H1 (cell line): ENCODE results near the gene AP1S1. TPM values are rescaled to one million over a fixed set of nuclear protein-coding genes. Genes with fewer than 3 reads are reported as not detected.

Experiments used
- CTCF ChIA-PET: fragments of 300-600 bp; sonication (Branson Sonifier 250); formaldehyde crosslinking; loops from one replicate; lab custom pipeline; 2021; ENCODE audit not compliant: partially characterized antibody; lab: Charles Lee
- POLR2A ChIA-PET: fragments of 300-600 bp; sonication (Branson Sonifier 250); formaldehyde crosslinking; loops from one replicate; lab custom pipeline; 2021; ENCODE audit warnings: inconsistent platforms; ENCODE audit not compliant: partially characterized antibody; lab: Charles Lee
- DNase-seq, 2 experiments: peaks; one replicate each; pipeline versions ENCODE4 v3.0.0 to v3.0.0-alpha.2; 2010 to 2022; ENCODE audit warnings: low spot score in 2 of 2, low read depth in 1 of 2, mixed read lengths in 1 of 2
- FAIRE-seq: peaks from 2 replicates; lab custom pipeline; 2011; peaks lifted over from hg19 to GRCh38; lab: Jason Lieb, UNC
- H2AFZ ChIP-seq: 2 replicates; pipeline ENCODE4 v1.8.1; 2012; ENCODE audit warnings: low read length, inconsistent platforms
- H2AK5ac ChIP-seq: 2 replicates; pipeline ENCODE4 v1.6.1; 2013; ENCODE audit warnings: low read depth, low read length
- H2BK120ac ChIP-seq: replicated peaks from 2 replicates; pipeline ENCODE3; 2013; ENCODE audit warnings: low read depth, low read length, inconsistent platforms
- H2BK12ac ChIP-seq: 2 replicates; pipeline ENCODE4 v1.6.1; 2013; ENCODE audit warnings: low read depth, low read length
- H2BK15ac ChIP-seq: 2 replicates; pipeline ENCODE4 v1.6.1; 2013; ENCODE audit warnings: low read length
- H2BK20ac ChIP-seq: 2 replicates; pipeline ENCODE4 v1.6.1; 2013; ENCODE audit warnings: low read length
- H2BK5ac ChIP-seq: 2 replicates; pipeline ENCODE4 v1.6.1; 2013; ENCODE audit warnings: low read depth, low read length
- H3K14ac ChIP-seq: 2 replicates; pipeline ENCODE4 v1.6.1; 2013; ENCODE audit warnings: inconsistent platforms; ENCODE audit not compliant: insufficient read length
- H3K18ac ChIP-seq: 2 replicates; pipeline ENCODE4 v1.6.1; 2013; ENCODE audit warnings: low read length; ENCODE audit errors: extremely low read depth
- H3K23ac ChIP-seq: 2 replicates; pipeline ENCODE4 v1.6.1; 2013; ENCODE audit warnings: inconsistent platforms; ENCODE audit not compliant: insufficient read length
- H3K23me2 ChIP-seq: 2 replicates; pipeline ENCODE4 v1.6.1; 2013; ENCODE audit warnings: low read depth, low read length
- H3K27ac ChIP-seq: 2 replicates; pipeline ENCODE4 v1.6.1; 2011; ENCODE audit warnings: low read depth, low read length, inconsistent platforms
- H3K27me3 ChIP-seq, 4 experiments: replicated peaks in 1 of 4; 1 replicate in 1 of 4; 2 replicates in 3 of 4; pipeline versions ENCODE4 v1.6.1 to v1.8.1; 2011 to 2013; ENCODE audit warnings: low read length in 3 of 4, mild to moderate bottlenecking in 3 of 4, inconsistent platforms in 2 of 4, mixed read lengths in 2 of 4, moderate library complexity in 1 of 4; ENCODE audit not compliant: control insufficient read depth in 3 of 4, insufficient read depth in 3 of 4; ENCODE audit errors: extremely low read depth in 1 of 4
- H3K36me3 ChIP-seq, 4 experiments: 2 replicates each; pipeline versions ENCODE4 v1.6.1 to v1.8.1; 2011 to 2013; ENCODE audit warnings: mild to moderate bottlenecking in 4 of 4, low read length in 3 of 4, moderate library complexity in 2 of 4, control low read depth in 1 of 4, inconsistent platforms in 1 of 4; ENCODE audit not compliant: insufficient read depth in 4 of 4, control insufficient read depth in 2 of 4
- H3K4ac ChIP-seq: replicated peaks from 2 replicates; pipeline ENCODE3; 2013; ENCODE audit warnings: low read length, low read depth, mixed read lengths, inconsistent platforms; ENCODE audit not compliant: insufficient read length
- H3K4me1 ChIP-seq, 4 experiments: replicated peaks in 1 of 4; 1 replicate in 1 of 4; 2 replicates in 3 of 4; pipeline versions ENCODE4 v1.6.1 to v1.8.1; 2011 to 2013; ENCODE audit warnings: low read length in 3 of 4, inconsistent platforms in 2 of 4, mixed read lengths in 1 of 4; ENCODE audit not compliant: insufficient read depth in 4 of 4, control insufficient read depth in 3 of 4
- H3K4me2 ChIP-seq, 2 experiments: 2 replicates each; pipeline versions ENCODE4 v1.6.1 to v1.8.1; 2011 to 2013; ENCODE audit warnings: low read depth in 2 of 2, low read length in 2 of 2, control low read depth in 1 of 2, inconsistent platforms in 1 of 2, mild to moderate bottlenecking in 1 of 2; ENCODE audit not compliant: insufficient read depth in 1 of 2
- H3K4me3 ChIP-seq, 4 experiments: fragments of 200-600, 300-600 bp in 1 of 4; sonication (generic), shearing (Covaris generic), sonication (Bioruptor Twin) in 1 of 4; 2 replicates each; pipeline versions ENCODE4 v1.5.1 to v1.8.1; 2011 to 2016; ENCODE audit warnings: low read length in 4 of 4, low read depth in 3 of 4, control low read depth in 2 of 4, inconsistent platforms in 2 of 4, mild to moderate bottlenecking in 2 of 4, mixed read lengths in 1 of 4, moderate library complexity in 1 of 4; ENCODE audit not compliant: insufficient read depth in 2 of 4; ENCODE audit errors: extremely low read depth in 1 of 4
- H3K56ac ChIP-seq: replicated peaks from 2 replicates; pipeline ENCODE3; 2013; ENCODE audit warnings: low read depth, mild to moderate bottlenecking, mixed read lengths, low read length, inconsistent platforms; ENCODE audit not compliant: insufficient read length
- H3K79me1 ChIP-seq: 2 replicates; pipeline ENCODE4 v1.6.1; 2013; ENCODE audit warnings: low read depth, low read length, control low read depth
- H3K79me2 ChIP-seq, 2 experiments: 2 replicates each; pipeline versions ENCODE4 v1.6.1 to v1.8.1; 2012 to 2013; ENCODE audit warnings: low read length in 2 of 2, mild to moderate bottlenecking in 2 of 2, inconsistent platforms in 1 of 2; ENCODE audit not compliant: insufficient read depth in 2 of 2, control insufficient read depth in 1 of 2
- H3K9ac ChIP-seq, 4 experiments: replicated peaks in 1 of 4; 1 replicate in 1 of 4; 2 replicates in 3 of 4; pipeline versions ENCODE4 v1.6.1 to v1.8.1; 2011 to 2013; ENCODE audit warnings: low read depth in 3 of 4, low read length in 3 of 4, control low read depth in 2 of 4, mild to moderate bottlenecking in 2 of 4, moderate library complexity in 2 of 4, inconsistent platforms in 1 of 4; ENCODE audit errors: extremely low read depth in 1 of 4
- H3K9me3 ChIP-seq, 2 experiments: 2 replicates each; pipeline versions ENCODE4 v1.6.1 to v1.8.1; 2012 to 2013; ENCODE audit warnings: mild to moderate bottlenecking in 2 of 2, moderate library complexity in 2 of 2, control low read depth in 1 of 2, inconsistent platforms in 1 of 2, low read depth in 1 of 2, low read length in 1 of 2, mixed read lengths in 1 of 2; ENCODE audit not compliant: insufficient read depth in 2 of 2
- H4K20me1 ChIP-seq, 2 experiments: replicated peaks in 1 of 2; 2 replicates each; pipeline versions ENCODE3 to v1.8.1; 2011 to 2013; ENCODE audit warnings: inconsistent platforms in 2 of 2, low read length in 2 of 2, mild to moderate bottlenecking in 1 of 2; ENCODE audit not compliant: insufficient read depth in 2 of 2, control insufficient read depth in 1 of 2
- H4K5ac ChIP-seq: 2 replicates; pipeline ENCODE4 v1.6.1; 2013; ENCODE audit warnings: low read length, low read depth, mixed read lengths, inconsistent platforms; ENCODE audit not compliant: insufficient read length
- H4K8ac ChIP-seq: 2 replicates; pipeline ENCODE4 v1.8.0; 2013; ENCODE audit warnings: mild to moderate bottlenecking, moderate library complexity, low read length, inconsistent platforms; ENCODE audit not compliant: insufficient read depth; ENCODE audit errors: extremely low read depth
- H4K91ac ChIP-seq: replicated peaks from 2 replicates; pipeline ENCODE3; 2013; ENCODE audit warnings: low read length, mixed read lengths, inconsistent platforms; ENCODE audit not compliant: insufficient read length
- FOSL1 ChIP-seq: IDR thresholded peaks from 2 replicates; pipeline ENCODE4 v1.6.1; 2011; ENCODE audit warnings: mild to moderate bottlenecking, low read depth, low read length, moderate library complexity; ENCODE audit not compliant: insufficient read depth
- KDM1A ChIP-seq: fragments of 200-600, 300-600 bp; sonication (generic); IDR thresholded peaks from 2 replicates; pipeline ENCODE4 v1.7.1; 2016; ENCODE audit warnings: mild to moderate bottlenecking, low read length, borderline replicate concordance
- PHF8 ChIP-seq: fragments of 200-600 bp; sonication (generic); conservative IDR thresholded peaks from 2 replicates; pipeline ENCODE4 v1.7.1; 2012; ENCODE audit warnings: low read depth, mild to moderate bottlenecking, inconsistent platforms, low read length, moderate library complexity
- RAD21 ChIP-seq, 2 experiments: IDR thresholded peaks in 1 of 2; conservative IDR thresholded peaks in 1 of 2; 2 replicates each; pipeline ENCODE4 v1.6.1; 2011; ENCODE audit warnings: low read depth in 2 of 2, low read length in 2 of 2, improper control_type of control experiment in 1 of 2, inconsistent platforms in 1 of 2, mild to moderate bottlenecking in 1 of 2, moderate library complexity in 1 of 2
- RFX5 ChIP-seq: IDR thresholded peaks from 2 replicates; pipeline ENCODE4 v1.6.1; 2011; ENCODE audit warnings: low read depth, low read length, improper control_type of control experiment, borderline replicate concordance
- WGBS, 2 experiments: shearing (Covaris generic) in 1 of 2; methylation state at CpG; one replicate each; pipeline versions ENCODE4 v1.1.6 to v1.1.7; 2013 to 2015; ENCODE audit warnings: low lambda C conversion rate in 2 of 2, mixed read lengths in 2 of 2, inconsistent platforms in 1 of 2, low coverage in 1 of 2, missing lambda C conversion rate in 1 of 2; ENCODE audit not compliant: insufficient replicate concordance in 2 of 2, insufficient coverage in 1 of 2, insufficient read length in 1 of 2; ENCODE audit errors: extremely low coverage in 1 of 2, missing lambda C conversion rate in 1 of 2; 5-methylcytosine and 5-hydroxymethylcytosine counted together
- polyA plus RNA-seq, 7 experiments: library from polyadenylated mRNA; depleted of rRNA in 3 of 7; stranded (reverse) in 5 of 7; unstranded in 2 of 7; fragments of >200 nt in 5 of 7; fragments of 200-250 nt in 2 of 7; gene quantifications; 1 replicate in 5 of 7; 2 replicates in 1 of 7; 4 replicates in 1 of 7; pipeline versions ENCODE4 v1.2.1 to v1.2.3, GENCODE V29; 2011 to 2013; ENCODE audit warnings: missing spikeins in 2 of 7, mixed read lengths in 2 of 7
- total RNA-seq: library from RNA; stranded (reverse); fragmentation: NEBNext Ultra II Directional; extraction: Animal tissue kit (Norgen Biotek cat#: 25700); gene quantifications from 2 replicates; pipeline ENCODE4 v1.2.1, GENCODE V29; 2021
- TF ChIP-seq, protein P1 (sequence below): IDR thresholded peaks from 2 replicates; pipeline ENCODE4 v1.6.1; 2012; ENCODE audit warnings: inconsistent platforms

Gene AP1S1
- total and polyA plus RNA-seq, 2 of the 8 experiments (the other 6 are each of a cell fraction or from before 2014, with no cell fraction given) = 56.1 to 59.3 TPM

DNA sequence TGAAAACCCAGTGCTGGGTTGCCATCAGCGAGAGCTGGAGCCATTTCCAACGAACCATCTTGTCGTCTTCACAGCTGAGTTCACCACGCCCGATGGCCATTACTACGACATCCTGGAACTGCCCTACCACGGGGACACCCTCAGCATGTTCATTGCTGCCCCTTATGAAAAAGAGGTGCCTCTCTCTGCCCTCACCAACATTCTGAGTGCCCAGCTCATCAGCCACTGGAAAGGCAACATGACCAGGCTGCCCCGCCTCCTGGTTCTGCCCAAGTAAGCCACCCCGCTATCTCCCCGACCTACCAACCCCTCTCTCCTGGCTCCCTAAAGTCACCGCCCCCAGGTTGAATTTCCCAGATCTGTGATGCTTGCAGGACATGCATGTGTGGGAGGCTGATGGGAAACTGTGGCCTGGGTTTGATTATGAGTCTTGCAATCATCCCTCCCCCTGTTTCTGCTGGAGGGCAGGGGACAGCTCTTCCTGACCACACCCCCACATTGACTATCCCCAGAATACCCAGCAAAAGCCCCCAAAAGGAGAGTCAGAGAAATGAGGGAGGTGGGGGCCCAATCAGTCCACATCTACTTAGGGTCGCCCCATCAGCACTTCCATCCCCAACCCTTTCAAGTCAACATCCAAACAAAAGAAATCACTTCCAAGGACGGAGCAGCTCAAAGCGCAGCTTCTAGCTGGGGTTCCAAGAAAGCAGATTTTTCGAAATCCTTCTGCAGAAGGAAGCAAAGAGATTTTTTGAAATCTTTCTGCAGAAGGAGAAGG lies 20.5 kb upstream of the AP1S1 start:
- Histone ChIP-seq H3K4me1 (peaks cover 2 to 14% (median 6%) of the 10 kb centered on the region in 4 experiments; a peak in 6 of 7 replicates), H2BK12ac (peak overlapping the region; percentile 80; the same call in 1 of the 2 replicates)

More for the DNA sequence above, 20.5 kb upstream of the AP1S1 start:
- Histone ChIP-seq H4K91ac (peak overlapping the region; percentile 31), H2AFZ (peak overlapping the region; percentile 63; the same call in 1 of the 2 replicates), H3K23ac (no peak overlapping the region), H4K20me1 (no peaks in the 10 kb centered on the region), H2BK15ac (0 out of 2 replicates have a peak overlapping the region, but pooled peaks have one; percentile 29), H4K8ac (no peak overlapping the region), H3K9me3 (no peaks in the 10 kb centered on the region), H2BK5ac (peak overlapping the region; percentile 56), H3K4ac (no peak overlapping the region), H2AK5ac (0 out of 2 replicates have a peak overlapping the region, but pooled peaks have one; percentile 28), H3K79me2 (no peaks in the 10 kb centered on the region), H3K9ac (no peak overlapping the region), H3K27ac (no peak overlapping the region), H3K79me1 (no peaks in the 10 kb centered on the region), H3K56ac (no peak overlapping the region), H3K23me2 (no peaks in the 10 kb centered on the region), H3K18ac (peak overlapping the region; percentile 48; the same call in 1 of the 2 replicates), H3K4me3 (no peak overlapping the region; a peak in 2 of 8 replicates), H3K27me3 (peaks cover 0 to 2% (median 0%) of the 10 kb centered on the region in 4 experiments; a peak in 1 of 7 replicates), H3K4me2 (peak overlapping the region in 1 of 2 experiments; percentile 15; a peak in 1 of 4 replicates), H3K36me3 (no peaks in the 10 kb centered on the region), H3K14ac (no peak overlapping the region), H4K5ac (no peak overlapping the region), H2BK20ac (0 out of 2 replicates have a peak overlapping the region, but pooled peaks have one; percentile 32), H2BK120ac (no peak overlapping the region)
- FAIRE-seq (no peak), DNase-seq (no peak)
- no peak for TF ChIP-seq PHF8
- TF ChIP-seq RFX5 = no peak
- TF ChIP-seq FOSL1 = no peak
- TF ChIP-seq, protein P1, sequence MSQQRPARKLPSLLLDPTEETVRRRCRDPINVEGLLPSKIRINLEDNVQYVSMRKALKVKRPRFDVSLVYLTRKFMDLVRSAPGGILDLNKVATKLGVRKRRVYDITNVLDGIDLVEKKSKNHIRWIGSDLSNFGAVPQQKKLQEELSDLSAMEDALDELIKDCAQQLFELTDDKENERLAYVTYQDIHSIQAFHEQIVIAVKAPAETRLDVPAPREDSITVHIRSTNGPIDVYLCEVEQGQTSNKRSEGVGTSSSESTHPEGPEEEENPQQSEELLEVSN = no peak
- no peak for TF ChIP-seq KDM1A
- TF ChIP-seq RAD21 (IDR thresholded peaks at IDR 0.05 in 1 of 2, conservative IDR thresholded peaks at IDR 0.05 in 1 of 2; ENCODE audit: low read depth in 2 of 2, low read length in 2 of 2) = no peak
- POLR2A ChIA-PET = interaction anchor here (0.6 to 1.8 kb wide), 4 partner anchors 10 to 655 kb away, joined by 3 to 8 read pairs (median 4); partner anchors contain the start of gene TSC22D4
- CTCF ChIA-PET = interaction anchor here (0.6 to 9.0 kb wide), 12 partner anchors 8 to 244 kb away, joined by 3 to 80 read pairs (median 3); partner anchors contain the start of genes MUC3A, SERPINE1 and UFSP1
- 71% methylated on average over 15 of the region's 15 CpGs; no CpG with 5 or more reads in 1 of the 2 experiments for WGBS, 2 experiments
